Epithelial cell of prostate (primary cell): Measurements from ENCODE around the gene SH3TC1.

Experiments used
- DNase-seq: peaks from one replicate; pipeline ENCODE4 v3.0.0-alpha.2; 2011; ENCODE audit warnings: low read depth, low spot score
- H3K27ac ChIP-seq: fragments of 450-650 bp; 2 replicates; pipeline ENCODE4 v1.5.1; 2017; ENCODE audit warnings: mild to moderate bottlenecking

Gene SH3TC1

DNA sequence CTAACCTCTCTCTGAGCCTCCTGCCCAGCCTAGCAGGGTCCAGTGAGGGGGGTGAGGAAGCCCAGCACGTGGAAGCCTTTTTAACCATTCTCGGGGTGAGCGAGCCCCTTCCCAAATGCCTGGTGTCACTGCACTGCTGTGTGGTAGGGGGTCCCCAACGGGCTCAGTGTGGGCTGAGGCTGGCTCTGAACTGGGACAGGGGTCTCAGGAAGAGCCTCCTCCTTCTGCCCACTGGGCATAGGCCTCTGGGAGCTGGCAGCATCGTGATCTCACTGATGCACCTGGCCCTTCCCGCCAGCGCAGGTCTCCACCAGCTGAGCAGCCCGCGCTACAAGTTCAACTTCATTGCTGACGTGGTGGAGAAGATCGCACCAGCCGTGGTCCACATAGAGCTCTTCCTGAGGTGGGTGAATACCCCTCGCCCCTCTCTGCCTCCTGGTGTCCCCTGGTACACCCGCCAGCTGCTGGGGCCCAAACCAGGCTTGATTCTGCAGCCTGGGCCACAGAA is 83.1 kb downstream of the SH3TC1 start:
- no peak for DNase-seq
- H3K27ac ChIP-seq, result no peak overlapping the region

DNA sequence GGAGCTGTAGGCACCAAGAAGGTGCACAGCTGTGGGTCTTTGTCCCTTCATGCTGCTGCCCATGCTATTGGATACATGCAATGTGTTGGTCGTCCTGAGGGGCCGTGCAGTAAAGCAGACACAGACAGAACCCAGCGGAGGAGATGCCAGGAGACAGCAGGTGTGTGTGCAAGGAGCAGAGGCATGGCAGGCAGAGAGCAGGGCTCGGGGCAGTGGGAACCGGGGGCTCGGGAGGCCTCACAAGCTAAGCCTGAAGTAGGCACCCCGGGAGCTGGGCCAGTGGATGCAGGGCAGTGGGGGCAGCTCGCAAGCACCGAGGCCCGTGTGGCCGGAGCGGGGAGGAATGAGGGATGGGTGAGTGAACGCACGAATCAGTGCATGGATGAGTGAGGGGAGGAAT is 83.7 kb downstream of the SH3TC1 start:
- DNase-seq, result no peak
- H3K27ac ChIP-seq, result no peak overlapping the region

DNA sequence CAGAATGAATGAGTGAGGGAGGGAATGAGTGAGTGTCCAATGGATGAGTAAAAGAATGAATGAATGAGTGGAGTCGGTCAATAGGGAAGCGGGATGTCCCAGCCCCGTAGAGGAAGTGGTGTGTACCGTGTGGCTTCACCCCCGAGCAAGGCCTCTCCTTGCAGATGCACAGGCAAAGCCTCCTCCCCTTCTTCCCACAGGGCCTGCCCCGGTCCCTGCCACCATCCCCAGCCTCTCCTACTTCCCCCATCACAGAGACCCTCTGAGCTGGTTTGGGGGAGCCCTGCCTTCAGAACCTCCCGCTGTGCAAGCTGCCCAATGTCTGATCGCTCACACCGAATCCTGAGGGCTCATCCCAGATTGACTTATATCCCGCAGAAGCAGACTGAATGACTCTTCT is 84.1 kb downstream of the SH3TC1 start:
- no peak for DNase-seq
- no peak overlapping the region for H3K27ac ChIP-seq

DNA sequence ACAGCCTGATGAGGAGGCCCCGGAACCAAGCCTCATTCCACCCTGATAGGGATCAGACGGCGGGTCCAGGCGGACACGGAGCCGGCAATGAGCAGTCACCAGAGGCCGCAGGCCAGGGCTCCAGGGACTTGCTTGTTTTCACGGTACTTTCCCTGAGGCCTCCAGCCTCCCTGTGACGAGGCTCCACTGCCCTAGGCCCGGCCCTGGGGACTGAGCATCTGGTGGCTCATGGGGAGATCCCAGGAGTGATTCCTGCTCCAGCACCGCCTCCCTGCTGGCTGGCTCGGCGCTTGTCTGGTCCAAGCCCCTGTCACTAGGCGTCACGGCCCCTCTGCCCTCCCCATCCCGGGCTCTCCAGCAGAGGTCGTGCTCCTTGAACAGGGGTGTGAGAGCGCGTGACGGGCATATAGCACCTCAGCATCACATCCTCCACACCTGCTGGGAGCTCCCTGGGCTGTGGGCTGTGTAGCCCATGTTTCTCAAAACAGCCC is 84.6 kb downstream of the SH3TC1 start:
- DNase-seq, result no peak

DNA sequence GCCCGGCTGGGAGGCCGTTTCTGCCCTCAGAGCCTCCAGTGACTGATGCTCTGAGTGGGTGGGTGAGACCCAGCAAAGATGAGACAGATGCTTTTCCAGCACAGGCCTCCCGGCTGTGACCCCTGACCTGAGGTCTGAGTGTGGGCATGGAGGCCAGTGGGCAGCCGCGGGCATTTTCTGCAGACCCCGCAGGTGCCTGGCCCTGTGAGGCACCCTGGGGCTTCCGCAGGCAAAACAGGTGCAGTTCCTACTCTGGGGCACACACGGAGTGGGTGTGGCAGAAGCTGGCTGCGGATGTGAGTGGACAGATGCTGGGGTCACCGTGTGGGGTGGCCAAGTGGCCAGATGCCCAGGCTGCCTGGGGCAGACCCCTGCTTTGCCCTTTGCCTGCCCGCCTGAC is 85.3 kb downstream of the SH3TC1 start:
- no peak overlapping the region for H3K27ac ChIP-seq
- DNase-seq, result no peak

More for the DNA sequence above, 84.6 kb downstream of the SH3TC1 start:
- no peak overlapping the region for H3K27ac ChIP-seq

DNA sequence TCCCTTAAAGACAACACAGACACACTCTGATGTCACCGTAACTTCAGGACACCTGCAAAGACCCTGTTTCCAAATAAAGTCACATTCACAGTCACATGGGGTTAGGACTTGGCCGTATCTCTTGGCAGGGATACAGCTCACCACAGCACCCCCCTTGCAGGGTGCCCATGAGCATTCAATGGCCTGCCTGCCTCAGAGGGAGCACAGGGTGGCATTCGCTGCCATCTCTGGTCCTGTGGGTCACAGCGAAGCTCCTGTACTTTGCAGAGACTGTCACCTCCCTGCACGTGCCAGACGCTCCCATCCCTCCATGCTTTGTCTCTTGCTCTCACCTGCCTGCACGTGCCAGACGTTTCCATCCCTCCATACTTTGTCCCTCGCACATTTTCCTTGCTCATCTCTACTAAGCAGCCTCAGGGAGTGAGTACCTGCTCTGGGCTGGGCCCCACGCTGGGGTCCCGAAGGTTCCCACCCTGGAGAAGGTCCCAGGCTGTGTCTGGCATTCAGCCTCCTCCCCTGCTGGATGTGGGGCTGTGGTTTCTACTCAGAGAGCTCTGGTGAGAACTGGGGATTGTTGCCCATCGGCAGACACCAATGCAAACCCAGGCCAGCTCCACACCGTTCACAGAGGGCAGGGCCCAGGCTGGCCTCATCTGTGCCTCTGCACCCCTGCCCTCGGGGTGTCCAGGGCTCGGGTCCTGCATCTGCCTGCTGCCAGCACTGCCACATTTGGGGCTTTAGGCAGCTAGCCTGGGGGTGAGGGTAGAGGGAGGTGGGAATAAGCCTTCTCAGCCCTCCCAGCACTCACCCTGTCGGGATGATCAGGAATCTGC is 86.3 kb downstream of the SH3TC1 start:
- no peak for DNase-seq
- H3K27ac ChIP-seq, result no peak overlapping the region

DNA sequence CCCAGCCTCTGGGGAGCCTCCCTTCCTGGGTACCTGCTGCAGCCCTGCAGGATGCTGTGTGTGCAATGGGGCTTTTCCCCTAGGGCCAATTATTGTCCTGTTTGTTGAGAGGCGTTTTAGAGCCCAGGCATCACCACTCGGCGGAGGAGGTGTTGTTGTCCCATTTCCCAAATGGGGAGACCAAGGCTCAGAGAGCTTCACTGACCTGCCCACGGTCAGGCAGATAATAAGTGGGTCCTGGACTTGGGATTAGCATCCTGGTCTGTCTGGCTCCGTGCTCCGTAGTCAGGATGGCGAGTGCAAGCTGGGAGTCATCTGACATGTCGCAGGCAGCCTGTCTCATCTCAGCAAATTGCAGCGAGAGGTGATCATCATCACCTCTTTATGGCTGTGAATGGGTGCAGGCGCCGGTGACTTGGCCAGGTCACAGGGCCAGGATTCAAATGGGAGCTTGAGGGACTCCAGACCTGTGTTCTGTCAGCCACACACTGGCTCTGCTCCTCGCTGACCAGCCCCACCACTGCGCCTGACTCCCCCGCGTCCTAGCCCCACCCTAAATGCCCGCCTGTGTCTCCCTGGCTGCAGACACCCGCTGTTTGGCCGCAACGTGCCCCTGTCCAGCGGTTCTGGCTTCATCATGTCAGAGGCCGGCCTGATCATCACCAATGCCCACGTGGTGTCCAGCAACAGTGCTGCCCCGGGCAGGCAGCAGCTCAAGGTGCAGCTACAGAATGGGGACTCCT is 87.1 kb downstream of the SH3TC1 start:
- no peak for DNase-seq
- H3K27ac ChIP-seq, result no peak overlapping the region

DNA sequence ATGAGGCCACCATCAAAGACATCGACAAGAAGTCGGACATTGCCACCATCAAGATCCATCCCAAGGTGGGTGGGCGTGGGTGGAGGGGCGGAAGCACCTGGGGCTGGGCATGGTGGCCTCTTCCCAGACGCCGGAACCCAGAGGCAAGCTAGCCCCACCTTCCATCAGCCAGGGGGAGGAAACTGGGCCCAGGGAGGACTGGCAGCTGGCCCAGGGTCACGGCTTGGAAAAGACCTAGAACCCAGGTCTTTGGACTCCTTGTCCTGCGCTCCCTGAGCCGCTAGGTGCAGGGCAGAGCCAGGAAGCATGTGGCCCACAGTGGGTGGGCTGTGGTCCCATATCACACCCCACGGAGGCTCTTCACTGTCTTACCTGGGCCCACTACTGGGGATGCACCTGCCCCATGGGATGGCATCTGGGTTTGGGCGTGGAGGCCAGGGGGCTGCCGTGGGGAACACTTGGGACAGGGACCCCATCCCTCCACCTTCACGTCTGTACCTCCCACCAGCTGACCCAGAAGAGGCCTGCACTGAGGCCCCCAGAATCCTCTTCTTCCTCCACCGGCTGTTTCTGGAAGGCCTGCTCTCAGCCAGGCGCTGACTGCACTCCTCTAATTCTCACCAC is 87.7 kb downstream of the SH3TC1 start:
- no peak for DNase-seq

DNA sequence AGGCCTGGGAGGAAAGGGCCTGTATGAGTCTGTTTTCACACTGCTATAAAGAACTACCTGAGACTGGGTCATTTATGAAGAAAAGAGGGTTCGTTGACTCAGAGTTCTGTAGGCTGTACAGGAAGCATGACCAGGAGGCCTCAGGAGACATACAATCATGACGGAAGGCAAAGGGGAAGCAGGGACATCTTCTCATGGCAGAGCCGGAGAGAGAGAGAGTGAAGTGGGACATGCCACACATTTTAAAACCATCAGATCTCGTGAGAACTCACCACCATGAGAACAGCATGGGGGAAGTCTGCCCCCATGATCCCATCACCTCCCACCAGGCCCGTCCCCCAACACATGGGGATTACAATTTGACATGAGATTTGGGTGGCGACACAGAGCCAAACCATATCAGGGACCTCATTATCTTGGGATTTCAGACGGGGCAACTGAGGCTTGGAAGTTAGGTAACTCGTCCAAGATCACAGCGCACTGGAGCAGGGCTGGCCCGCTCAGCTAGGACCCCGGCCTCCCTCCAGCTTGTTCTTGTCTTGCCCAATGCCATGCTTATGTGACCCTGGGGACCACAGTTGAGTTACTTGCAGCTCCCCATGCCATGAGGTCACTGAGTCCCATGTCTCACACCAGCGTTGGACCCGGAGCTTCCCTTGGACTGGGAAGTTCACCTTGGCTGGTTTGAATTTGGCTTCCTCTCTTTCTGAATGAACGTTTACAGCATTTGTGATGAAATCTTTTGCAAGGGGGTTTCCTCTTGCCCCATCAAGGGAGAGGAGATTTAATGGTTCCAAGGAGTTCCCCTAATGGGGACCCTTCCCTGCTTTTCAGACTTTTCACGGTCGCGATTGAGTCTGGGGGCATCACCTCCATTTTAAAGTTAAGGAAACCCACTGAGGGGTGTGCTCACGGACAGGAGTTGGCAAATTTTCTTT is 88.5 kb downstream of the SH3TC1 start:
- no peak overlapping the region for H3K27ac ChIP-seq
- DNase-seq, result no peak

More for the DNA sequence above, 87.7 kb downstream of the SH3TC1 start:
- H3K27ac ChIP-seq, result no peak overlapping the region

DNA sequence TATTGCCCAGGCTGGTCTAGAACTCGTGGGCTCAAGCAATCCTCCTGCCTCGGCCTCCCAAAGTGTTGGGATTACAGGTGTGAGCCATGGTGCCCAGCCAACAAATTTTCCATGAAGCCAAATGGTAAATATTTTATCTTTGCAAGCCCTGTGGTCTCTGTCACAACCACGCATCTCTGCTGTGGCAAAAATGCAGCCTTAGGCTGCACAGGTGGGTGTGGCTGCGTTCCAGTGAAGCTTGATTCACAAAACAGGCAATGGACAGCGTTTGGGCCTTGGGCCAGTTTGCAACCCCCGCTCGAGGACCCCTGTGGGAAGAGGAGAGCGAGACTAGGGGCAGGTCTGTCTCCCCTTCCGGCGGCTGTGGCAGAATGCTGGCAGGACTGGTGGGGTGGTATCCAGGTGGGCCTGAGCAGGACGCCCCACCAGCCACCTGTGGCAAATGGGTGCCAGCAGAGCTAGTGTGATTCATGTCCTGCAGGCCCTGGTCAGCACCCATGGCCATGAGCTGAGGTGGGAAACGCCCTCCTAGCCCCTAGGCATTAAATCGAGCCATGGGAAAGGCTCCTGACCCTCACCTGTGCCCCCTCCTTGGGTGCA is 90.2 kb downstream of the SH3TC1 start:
- H3K27ac ChIP-seq, result no peak overlapping the region
- DNase-seq, result no peak

DNA sequence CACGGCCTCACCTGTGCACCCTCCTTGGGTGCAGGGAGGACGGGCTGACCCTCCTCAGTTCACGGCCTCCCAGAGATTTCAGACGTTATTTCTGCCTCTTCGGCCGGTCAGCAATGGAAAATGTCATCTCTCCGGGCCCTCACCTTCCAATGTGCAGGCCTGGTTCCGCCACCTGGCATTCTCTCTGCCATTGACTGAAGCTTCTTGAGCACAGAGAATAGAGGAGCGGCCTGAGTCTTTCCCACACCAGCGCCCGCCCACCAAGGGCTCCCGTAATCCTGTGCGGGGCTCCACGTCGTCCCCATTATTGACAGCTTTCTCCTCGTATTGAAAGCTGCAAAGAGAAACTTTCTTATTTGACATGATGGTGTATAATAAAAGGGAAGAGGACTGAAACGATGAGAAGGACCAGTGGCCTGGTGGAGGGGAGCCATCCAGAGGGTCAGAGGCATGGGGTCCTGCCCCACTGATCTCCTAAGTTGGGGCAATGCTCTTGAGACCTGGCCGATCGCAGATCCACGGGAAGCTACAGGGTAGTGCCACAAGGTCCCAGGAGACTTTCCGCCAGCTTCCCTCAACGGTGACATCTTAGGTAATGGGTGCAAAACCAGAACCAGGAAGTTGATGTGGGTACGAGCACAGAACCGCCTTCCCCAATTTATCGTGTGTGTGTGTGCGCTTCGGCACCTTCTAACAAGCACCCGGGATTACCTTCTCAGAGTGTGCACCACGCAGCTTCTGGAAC is 91.0 kb downstream of the SH3TC1 start:
- H3K27ac ChIP-seq, result no peak overlapping the region
- no peak for DNase-seq

DNA sequence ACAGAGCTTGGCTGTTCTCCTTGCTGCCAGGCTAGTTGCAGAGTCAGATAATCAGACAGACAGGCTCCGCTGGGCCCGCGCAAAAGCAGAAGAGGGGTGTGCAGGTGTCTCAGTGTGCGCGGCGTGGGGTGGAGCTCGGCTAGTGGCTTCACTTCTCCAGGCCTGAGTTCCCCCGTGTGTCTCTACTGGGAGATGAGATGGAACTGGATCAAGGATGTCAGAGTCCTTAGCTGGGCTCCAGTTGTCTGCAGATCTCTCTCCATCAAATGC is 91.5 kb downstream of the SH3TC1 start:
- DNase-seq, result no peak

More for the DNA sequence above, 91.5 kb downstream of the SH3TC1 start:
- H3K27ac ChIP-seq, result no peak overlapping the region
